GM19023 (cell line): ENCODE results near the gene MICA.
"Not testable (repeated sequence)": the region's sequence is repeated elsewhere in the genome, so short reads cannot be mapped to it uniquely, and the experiment has no call there.

Experiments
- ATAC-seq: cut with Tn5 transposase; IDR thresholded peaks from one replicate; pipeline ENCODE4 v1.9.1; 2021; ENCODE audit warnings: mild to moderate bottlenecking, moderate library complexity; ENCODE audit not compliant: unreplicated experiment

The MICA gene

DNA sequence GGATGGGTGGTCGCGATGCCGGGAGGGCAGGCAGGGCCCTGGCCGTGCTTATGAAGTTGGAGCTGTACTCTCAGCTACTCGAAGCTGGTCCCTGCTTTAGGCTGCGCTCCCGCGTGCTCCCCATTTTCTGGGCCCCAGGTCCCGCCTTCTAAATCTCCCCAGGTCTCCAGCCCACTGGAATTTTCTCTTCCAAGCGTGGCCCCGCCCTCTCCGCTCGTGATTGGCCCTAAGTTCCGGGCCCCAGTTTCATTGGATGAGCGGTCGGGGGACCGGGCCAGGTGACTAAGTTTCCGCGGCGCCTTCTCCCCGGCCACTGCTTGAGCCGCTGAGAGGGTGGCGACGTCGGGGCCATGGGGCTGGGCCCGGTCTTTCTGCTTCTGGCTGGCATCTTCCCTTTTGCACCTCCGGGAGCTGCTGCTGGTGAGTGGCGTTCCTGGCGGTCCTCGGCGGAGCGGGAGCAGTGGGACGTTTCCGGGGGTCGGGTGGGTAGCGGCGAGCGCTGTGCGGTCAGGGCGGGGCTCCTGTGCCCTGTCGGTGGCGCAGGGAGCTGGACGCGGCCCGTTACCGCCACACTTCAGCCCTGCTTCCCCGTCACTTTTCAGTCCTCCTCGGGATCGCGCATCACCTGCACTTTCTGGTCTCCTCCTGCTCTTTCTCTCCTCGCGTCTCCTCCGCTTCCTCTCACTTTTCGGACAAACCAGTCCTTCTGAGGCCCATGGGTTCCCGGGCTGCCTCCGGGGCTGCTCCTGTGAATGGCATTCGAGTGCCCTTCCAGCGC is at the start of gene MICA:
Gene MICA, plus strand, starts transcription at position 313 of the 778 bp plus-strand sequence. Its CDS starts 38 bp downstream, at position 351.
- ATAC-seq = peak; percentile 60

DNA sequence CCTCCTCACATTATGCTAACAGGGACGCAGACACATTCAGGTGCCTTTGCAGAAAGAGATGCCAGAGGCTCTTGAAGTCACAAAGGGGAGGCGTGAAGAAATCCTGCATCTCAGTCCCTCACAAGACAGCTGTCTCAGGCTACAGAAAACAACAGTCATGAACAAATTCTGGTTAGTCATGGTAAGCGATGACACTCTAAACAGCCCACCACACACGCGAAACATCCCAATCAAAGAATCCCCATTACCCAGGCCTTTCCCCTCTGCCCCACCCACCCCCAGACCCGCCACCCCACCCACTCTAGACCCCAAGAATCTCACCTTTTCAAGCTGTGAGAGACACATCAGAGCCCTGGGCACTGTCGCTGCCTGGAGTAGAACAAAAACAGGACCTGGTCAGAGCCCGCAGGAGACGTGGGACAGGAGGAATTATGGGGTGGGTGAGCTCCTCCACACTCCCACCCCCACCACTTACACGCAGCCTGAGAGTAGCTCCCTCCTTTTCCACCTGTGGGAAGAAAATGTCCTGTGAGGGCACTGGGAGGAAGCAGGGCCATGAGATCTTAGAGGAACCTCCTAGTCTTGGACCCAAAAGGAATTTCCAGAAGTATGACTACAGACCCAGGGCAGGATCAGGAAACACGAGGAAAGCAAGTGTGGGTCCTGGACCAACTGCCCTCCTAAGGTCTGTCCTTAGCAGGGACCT is 49.1 kb upstream of the MICA start:
- ATAC-seq = no peak

DNA sequence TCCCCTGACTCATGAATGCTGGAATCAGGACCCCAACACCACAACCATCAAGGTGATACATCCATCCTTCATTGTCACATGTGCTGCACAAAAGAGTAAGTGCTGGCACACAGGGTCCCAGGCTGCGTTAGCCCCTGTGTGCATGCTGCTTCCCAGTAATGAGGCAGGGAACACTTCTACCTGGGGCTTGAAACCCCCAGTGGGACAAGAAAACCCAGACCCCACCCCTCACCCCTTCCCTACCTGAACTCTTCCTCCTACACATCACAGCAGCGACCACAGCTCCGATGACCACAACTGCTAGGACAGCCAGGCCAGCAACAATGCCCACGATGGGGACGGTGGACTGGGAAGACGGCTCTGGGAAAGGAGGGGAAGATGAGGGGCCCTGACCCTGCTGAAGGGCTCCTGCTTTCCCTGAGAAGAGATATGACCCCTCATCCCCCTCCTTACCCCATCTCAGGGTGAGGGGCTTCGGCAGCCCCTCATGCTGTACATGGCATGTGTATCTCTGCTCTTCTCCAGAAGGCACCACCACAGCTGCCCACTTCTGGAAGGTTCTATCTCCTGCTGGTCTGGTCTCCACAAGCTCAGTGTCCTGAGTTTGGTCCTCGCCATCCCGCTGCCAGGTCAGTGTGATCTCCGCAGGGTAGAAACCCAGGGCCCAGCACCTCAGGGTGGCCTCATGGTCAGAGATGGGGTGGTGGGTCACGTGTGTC is 48.4 kb upstream of the MICA start:
- ATAC-seq = no peak

DNA sequence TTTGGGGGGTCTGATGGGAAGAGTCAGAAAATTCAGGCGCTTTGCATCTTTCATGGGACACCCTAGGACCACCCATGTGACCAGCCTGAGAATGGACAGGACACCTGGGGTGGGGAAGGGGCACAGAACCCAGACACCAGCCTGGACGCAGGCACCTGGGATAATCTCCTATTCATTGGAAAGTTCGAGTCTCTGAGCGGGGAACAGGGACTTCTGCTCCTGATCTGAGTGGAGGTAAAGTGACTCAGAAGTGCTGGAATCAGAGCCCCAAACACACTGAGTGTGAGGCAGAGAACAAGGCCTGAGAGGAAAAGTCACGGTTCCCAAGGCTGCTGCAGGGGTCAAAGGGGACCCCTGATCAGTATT is 47.8 kb upstream of the MICA start:
- ATAC-seq = no peak

DNA sequence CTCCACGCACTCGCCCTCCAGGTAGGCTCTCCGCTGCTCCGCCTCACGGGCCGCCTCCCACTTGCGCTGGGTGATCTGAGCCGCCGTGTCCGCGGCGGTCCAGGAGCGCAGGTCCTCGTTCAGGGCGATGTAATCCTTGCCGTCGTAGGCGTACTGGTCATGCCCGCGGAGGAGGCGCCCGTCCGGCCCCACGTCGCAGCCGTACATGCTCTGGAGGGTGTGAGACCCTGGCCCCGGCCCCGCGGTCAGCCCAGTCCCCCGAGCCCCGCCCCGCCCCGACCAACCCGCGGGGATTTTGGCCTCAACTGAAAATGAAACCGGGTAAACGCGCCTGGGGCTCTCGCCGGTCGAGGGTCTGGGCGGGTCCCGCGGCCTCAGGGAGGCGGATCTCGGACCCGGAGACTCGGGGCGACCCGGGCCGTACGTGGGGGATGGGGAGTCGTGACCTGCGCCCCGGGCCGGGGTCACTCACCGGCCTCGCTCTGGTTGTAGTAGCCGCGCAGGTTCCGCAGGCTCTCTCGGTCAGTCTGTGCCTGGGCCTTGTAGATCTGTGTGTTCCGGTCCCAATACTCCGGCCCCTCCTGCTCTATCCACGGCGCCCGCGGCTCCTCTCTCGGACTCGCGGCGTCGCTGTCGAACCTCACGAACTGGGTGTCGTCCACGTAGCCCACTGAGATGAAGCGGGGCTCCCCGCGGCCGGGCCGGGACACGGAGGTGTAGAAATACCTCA is 47.0 kb upstream of the MICA start:
- peak; percentile 20 for ATAC-seq

DNA sequence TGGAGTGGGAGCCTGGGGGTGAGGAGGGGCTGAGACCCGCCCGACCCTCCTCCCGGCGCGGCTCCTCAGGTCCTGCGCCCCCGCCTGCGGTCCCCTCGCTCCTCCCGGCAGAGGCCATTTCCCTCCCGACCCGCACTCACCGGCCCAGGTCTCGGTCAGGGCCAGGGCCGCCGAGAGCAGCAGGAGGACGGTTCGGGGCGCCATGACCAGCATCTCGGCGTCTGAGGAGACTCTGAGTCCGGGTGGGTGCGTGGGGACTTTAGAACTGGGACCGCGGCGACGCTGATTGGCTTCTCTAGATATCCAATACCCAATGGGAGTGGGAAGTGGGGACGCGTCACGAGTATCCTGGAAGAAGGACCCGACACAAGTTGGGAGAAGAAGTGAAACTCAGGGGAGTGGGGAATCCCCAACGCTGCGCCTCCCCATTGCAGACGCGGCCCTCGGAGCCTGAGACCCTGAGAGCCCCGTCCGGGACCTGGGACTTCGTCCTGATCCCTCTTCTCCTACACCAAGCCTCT is 46.4 kb upstream of the MICA start, which contains the start of gene HLA-B:
Gene HLA-B, minus strand, starts transcription at position 234 of the 521 bp plus-strand sequence. Its CDS starts 21 bp downstream, at position 213.
- ATAC-seq = peak; percentile 79

DNA sequence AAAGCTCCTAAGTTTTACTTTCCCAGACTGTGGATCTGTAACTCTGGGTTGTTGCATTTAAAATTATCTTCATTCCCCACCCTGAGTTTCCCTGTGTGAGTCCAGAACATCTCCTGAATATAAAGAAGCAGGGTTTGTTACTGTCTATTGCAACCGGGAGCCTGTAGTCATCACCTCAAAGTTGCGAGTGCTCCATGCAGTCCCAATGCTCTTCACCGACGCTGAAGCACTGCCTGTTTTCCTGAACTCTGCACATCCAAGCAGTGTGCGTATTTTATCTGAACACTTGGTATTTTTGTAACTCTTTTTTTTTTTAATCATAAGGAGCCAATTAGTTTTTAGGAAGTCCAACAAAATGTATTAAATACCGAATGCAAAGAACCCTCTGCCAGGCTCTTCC is 45.5 kb upstream of the MICA start:
- no peak for ATAC-seq

DNA sequence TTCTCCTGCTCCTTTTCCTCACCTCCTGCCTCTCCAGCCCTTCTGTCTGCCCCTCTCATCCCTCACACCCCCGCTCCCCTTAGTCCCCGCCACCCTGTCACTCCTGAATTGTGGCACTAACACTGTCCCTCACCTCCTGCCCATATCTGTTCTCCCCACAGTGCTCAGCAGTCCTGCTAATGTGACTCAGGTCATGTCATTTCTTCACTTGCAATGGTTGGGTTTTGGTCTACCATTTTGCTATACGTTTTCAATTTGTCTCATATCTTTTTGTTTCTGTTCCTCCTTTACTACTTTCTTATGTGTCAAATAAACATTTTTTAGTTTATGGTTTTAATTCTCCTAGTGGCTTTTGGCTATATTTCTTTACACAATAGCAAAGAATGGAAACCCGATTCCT is 45.1 kb upstream of the MICA start:
- no peak for ATAC-seq

DNA sequence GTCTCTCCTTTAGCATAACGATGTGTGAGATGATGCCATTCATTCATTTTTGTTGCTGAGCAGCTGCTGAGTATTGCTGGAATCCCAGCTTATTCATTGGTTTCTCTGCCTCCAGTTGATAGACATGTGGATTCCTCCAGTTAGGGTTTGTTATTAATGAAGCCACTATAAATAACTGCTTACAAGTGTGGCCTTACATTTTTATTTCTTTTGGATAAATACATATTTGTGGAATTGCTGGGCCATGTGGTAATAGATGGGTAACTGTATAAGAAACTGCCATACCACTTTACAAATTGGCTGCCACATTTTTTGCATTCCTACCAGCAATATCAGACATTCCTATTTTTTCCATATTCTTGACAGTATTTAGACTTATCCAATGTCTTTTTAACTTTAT is 43.8 kb upstream of the MICA start:
- ATAC-seq = no peak

DNA sequence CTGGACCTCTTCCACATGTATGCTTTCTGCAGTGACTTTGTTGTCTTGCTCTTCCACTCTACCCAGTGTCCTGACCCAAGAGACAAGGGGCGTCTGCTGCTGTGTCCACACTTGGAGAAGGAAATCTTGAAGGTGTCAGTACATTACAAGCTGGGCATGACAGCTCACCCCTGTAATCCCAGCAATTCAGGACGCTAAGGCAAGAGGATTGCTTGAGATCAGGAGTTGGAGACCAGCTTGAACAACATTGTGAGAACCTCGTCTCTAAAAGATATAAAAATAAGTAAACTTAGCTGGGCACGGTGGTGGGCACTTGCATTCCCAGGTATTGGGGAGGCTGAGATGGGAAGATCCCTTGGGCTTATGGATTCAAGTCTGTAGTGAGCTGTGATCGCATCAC is 40.6 kb upstream of the MICA start:
- no peak for ATAC-seq

DNA sequence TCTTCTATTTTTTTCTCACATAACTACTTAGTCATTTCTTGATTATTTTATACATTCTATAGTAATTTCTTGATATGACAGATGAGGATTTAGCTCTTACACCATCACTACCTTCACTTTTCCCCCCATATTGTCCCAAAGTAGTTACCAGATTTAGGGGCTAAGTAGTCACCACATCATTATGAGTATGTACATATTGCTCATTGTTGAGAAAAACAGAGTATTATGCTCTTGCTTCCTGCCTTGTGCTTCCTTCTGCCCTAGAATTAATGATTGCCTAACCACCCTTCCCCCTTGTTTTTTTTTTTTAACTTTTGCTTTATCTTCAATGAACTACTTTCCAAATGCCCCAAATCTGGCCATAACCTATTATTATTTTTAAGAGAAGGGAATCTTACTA is 39.6 kb upstream of the MICA start:
- no peak for ATAC-seq

DNA sequence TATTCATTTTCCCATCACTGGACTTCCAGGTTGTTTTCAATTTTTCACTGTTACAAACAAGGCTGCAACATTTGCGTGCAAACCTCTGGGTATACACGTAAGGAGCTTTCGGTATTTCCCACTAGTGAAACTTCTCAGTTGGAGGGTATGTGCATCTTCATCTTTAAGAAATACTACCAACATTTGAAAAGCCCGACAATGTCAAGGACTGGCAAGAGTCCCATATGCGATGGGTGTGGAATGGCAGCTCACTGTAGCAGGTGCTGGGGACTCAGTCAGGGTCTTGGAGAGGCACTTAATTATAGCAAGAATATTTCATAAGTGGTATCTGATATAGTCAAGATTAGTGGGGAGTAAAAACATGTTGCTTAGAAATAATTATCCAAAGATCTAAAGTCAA is 37.5 kb upstream of the MICA start:
- ATAC-seq = no peak

DNA sequence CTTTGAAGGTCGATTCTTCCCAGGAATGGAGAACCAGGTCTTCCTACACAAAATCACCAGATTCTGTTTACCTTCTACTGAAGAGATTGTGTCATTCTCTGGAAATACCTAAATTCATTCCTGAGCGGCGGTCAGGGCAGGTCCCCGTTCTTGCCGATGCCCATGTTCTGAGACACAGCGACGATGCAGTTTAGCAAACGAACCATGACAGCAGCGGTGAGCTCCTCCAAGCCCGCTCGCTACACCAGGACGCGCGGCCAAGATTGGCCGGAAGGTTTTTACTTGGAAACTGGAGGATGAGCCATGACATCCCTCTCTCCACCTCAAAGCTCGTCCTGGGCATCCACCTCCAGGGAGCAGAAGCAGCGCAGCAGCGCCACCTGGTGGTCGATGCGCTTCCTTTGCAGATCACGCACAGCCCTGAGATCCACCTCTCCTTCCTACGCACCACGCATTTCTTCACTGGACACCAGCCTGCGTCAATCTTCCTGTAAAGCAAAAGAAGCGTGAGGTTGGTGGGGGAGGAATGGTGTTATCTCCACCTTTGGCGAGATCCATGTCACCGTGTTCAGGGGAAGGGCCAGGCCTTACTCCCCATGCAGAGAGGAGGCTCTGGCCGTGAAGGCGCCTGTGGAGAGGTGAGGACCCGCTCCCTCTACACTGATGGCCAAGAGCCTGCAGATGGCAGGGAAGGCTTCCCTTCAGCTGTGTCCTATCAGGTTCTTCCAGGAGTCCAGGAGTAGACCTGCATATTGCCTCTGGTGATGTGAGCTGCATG is 36.5 kb upstream of the MICA start:
- ATAC-seq = peak; percentile 80

DNA sequence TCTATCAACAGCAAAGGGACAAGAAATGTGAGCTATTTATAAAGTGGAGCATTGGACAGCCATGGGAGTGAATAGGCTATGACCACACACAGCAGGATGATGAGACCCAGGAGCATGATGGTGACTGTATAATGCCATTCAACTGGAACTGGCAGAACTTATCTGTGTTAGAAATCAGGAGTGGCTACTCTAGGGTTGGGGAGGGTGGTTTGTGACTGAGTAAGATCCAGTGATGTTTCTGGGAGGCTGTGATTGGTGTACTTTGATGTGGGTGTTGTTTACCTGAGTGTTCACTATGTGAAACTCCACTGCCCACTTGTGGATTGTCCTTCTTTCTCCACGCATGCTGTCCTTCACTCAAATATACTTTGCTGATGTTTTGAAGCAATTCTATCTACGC is 34.9 kb upstream of the MICA start:
- ATAC-seq = no peak

DNA sequence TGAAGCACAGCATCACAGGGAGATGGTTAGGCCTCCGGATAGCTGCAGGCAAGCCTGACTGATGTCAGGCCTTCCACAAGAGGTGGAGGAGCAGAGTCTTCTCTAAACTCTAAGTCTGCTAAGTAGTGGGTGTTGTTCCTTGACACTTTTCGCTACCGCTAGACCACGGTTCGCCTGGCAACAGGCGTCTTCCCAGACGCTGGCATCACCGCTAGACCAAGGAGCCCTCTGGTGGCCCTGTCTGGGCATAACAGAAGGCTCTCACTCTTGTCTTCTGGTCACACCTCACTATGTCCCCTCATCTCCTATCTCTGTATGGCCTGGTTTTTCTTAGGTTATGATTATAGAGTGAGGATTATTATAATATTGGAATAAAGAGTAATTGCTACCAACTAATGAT is 29.3 kb upstream of the MICA start:
- not testable (repeated sequence) for ATAC-seq

DNA sequence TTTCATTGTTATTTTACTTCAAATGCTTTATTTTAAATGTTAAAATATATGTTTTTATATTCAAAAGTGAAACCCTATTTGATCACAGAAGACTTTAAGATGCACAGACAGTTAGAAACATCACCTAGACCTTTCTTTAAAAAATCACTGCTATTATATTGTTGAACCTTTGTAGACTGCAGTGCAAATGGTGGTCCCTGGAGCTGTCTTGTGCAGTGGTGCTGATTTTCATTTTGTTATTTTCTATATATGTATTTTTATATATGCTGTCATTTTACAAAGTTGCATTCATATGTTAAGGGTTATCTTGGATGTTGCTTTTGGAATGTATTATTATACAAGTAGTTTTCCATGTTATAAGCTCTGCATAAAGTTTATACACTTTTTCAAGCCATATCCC is 27.7 kb upstream of the MICA start:
- no peak for ATAC-seq

DNA sequence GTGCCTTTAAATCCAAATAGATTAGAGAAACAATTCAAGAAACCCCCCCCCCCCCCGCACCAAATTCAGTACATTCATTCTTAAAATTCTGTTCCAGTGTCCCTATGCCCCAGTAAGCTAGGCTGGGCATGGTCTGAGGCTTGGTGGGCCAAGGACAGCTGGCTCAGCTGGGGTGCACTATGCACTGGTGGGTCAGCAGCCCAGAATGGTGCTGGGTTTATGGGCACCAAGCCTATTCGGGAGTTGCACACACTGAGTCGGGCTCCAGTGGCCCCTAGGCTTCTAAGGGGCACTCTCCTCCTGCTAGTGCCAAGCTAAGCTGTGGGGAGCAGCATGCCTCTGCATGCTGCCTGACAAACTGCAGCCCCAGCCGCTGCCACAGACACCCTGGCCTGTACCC is 26.4 kb upstream of the MICA start:
- no peak for ATAC-seq

DNA sequence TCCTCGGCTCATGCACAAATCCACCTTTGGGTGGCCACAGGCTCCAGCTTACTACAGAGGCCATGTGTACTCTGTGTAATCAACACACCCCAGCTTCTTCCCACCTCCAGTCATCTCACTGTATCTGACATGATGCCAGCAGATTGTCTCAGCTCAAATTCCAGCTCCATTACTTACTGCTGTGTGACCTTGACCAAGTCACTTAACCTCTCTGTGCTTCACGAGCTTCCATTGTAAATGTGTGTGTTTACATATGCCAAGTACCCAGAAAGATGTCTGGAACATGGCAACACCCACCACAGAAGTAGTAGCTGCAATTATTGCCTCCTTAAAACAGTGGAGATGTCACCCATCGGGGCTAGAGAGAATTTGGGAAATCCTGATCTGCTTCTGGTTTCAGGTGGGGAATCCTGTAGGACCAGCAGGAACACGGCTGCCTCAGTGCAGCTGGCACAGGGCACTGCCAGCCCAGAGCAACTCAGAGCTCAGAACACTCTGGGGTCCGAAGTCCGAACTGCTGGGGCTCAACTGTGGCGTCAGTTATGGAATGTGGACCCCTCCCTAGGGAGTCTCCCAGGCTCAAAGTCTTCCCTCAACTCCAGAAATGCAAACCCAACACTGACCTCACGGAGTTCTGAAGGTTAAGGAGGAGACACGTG is 25.2 kb upstream of the MICA start:
- ATAC-seq = no peak

DNA sequence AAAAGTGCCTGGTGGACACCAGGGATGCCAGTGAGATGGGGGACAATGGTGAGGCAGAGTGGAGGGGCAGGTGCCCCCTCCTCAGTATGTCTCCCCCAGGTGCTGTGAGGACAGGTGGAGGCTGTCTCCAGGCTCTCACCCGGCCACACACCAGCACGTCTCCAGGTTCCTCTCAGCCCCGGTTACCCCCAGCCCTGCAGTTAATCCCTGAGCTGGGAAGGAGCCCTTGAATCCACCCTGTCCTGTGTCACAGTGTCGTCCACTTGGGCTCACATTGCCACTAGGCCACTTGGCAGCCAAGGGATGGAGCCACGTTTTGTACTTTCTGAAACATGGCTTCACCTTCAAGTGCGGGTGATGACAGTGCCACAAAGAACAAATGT is 24.7 kb upstream of the MICA start:
- no peak for ATAC-seq

DNA sequence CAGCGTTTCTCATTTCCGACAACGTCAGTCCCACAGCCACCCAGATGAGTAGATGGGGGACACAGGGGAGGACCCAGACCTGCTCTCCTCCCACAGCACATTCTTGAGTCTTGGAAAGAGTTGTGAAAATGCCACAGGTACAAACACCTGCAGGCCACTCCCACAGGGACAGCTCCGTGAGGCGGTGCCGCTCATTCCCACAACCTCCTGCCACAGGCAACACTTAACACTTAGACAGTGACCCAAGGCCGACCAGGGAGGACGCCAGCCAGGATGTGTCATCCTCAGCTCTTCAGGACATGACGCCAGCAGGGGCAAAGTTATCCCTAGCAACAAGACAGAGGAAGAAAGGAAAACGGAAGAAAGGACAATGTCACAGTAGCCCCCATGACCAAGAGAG is 23.5 kb upstream of the MICA start:
- no peak for ATAC-seq
